ENCODE measurements around the gene TBC1D5. TPM values are rescaled to one million over a fixed set of nuclear protein-coding genes. Genes with fewer than 3 reads are reported as not detected.

TBC1D5 gene
- total RNA-seq, 1 donor from 2014 or later = 108 TPM

- H3K4me3 Mint-ChIP-seq = no peak overlapping the region
Observed at GRCh38 chr3:17514597-17514996, 227.8 kb downstream of the TBC1D5 start.

DNA sequence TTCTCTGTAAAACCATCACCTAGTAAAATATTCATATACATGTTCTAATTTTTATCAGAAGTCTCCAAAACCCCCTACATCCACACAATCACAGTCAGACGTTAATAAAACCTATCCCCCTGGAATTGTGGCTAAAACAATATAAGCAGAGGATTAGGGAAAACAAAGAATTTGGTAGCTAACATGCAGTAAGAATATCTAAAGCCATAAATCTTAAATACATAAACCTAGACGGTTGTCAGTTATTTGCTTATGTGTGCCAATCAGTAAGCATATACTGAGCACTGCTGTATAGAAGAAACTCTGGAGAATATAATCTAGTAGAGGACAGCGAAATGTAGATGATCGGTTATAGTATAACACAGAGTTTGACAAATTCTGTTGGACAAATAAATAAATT lies 232.2 kb downstream of the TBC1D5 start:
- Mint-ChIP-seq H3K36me3 (no peaks in the 10 kb centered on the region), H3K9me3 (no peaks in the 10 kb centered on the region), H3K4me1 (no peaks in the 10 kb centered on the region), H3K4me3 (no peak overlapping the region), H3K27ac (no peak overlapping the region), H3K27me3 (ENCODE audit: insufficient read depth, low read depth) (no peaks in the 10 kb centered on the region)
- no peak for TF ChIP-seq EZH2 (IDR thresholded peaks at IDR 0.05)
- no peak for TF ChIP-seq EZH2phosphoT487 (IDR thresholded peaks at IDR 0.05)
- no peak for TF ChIP-seq CTCF (IDR thresholded peaks at IDR 0.05)
- peaks cover 1% of the 10 kb centered on the region for H4K20me1 ChIP-seq (ENCODE audit: low read depth)
- no peak overlapping the region for H3K27ac ChIP-seq
- no peaks in the 10 kb centered on the region for H3K36me3 ChIP-seq
- no peaks in the 10 kb centered on the region for H3K79me2 ChIP-seq (ENCODE audit: low read depth)
- H2AFZ ChIP-seq (replicated peaks) = no peak overlapping the region
- H3K27me3 ChIP-seq = no peaks in the 10 kb centered on the region
- H3F3A ChIP-seq (ENCODE audit: low read depth) = no peaks in the 10 kb centered on the region
- H3K9ac ChIP-seq = no peak overlapping the region
- no peak for DNase-seq (ENCODE audit: low spot score)
- H3K4me3 ChIP-seq = no peak overlapping the region
- H3K4me1 ChIP-seq = no peaks in the 10 kb centered on the region
- no peak overlapping the region for H3K4me2 ChIP-seq
- no peaks in the 10 kb centered on the region for H3K9me3 ChIP-seq (ENCODE audit: low read depth)

More at GRCh38 chr3:17514597-17514996, 227.8 kb downstream of the TBC1D5 start:
- Histone ChIP-seq H3F3A (ENCODE audit: low read depth) (peaks cover 28% of the 10 kb centered on the region), H3K27me3 (no peaks in the 10 kb centered on the region), H3K27ac (no peak overlapping the region), H3K79me2 (ENCODE audit: low read depth) (no peaks in the 10 kb centered on the region), H4K20me1 (ENCODE audit: low read depth) (peaks cover 21% of the 10 kb centered on the region), H3K4me1 (peaks cover 14% of the 10 kb centered on the region), H2AFZ (replicated peaks) (no peak overlapping the region), H3K4me2 (no peak overlapping the region), H3K4me3 (no peak overlapping the region), H3K36me3 (no peaks in the 10 kb centered on the region), H3K9ac (no peak overlapping the region), H3K9me3 (ENCODE audit: low read depth) (no peaks in the 10 kb centered on the region)
- H3K27me3 Mint-ChIP-seq (ENCODE audit: insufficient read depth, low read depth) = no peaks in the 10 kb centered on the region
- DNase-seq (ENCODE audit: low spot score) = no peak
- H3K4me1 Mint-ChIP-seq = peaks cover 18% of the 10 kb centered on the region
- TF ChIP-seq EZH2 (IDR thresholded peaks at IDR 0.05) (no peak), EZH2phosphoT487 (IDR thresholded peaks at IDR 0.05) (no peak), CTCF (IDR thresholded peaks at IDR 0.05) (no peak)
- H3K9me3 Mint-ChIP-seq = peaks cover 2% of the 10 kb centered on the region
- H3K27ac Mint-ChIP-seq = no peak overlapping the region
- H3K36me3 Mint-ChIP-seq = peaks cover 2% of the 10 kb centered on the region

DNA sequence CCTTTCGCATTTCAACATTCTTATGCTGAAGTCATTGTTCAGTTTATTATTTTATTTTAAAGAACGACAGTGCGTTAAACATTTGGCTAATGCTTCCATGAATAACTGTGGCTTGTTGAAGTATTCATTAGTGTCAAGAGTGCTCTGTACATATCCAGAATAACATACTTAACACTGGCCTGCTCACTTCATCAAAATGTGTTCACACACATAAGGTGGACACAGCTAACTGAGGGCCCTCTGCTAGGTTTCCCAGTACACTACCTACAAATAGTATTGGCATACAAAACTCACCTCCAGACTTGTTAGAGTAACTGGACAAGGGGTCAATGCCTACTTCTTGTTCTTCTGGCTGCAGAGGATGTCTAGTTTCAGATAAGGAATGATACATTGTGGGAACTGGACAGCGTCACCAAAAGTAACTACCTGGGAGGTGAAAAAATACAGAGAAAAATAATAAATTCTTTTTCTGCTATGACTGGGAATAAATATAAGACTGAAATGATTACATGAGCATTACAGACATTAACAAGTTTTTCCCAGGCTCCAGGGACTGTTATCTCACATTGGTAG lies 234.2 kb downstream of the TBC1D5 start:
- Histone ChIP-seq H3F3A (ENCODE audit: low read depth) (no peaks in the 10 kb centered on the region), H4K20me1 (ENCODE audit: low read depth) (no peaks in the 10 kb centered on the region), H2AFZ (replicated peaks) (no peak overlapping the region), H3K9me3 (ENCODE audit: low read depth) (no peaks in the 10 kb centered on the region), H3K79me2 (ENCODE audit: low read depth) (no peaks in the 10 kb centered on the region), H3K9ac (no peak overlapping the region), H3K27me3 (no peaks in the 10 kb centered on the region), H3K27ac (no peak overlapping the region), H3K4me1 (no peaks in the 10 kb centered on the region), H3K36me3 (no peaks in the 10 kb centered on the region), H3K4me3 (no peak overlapping the region), H3K4me2 (no peak overlapping the region)
- Mint-ChIP-seq H3K27ac (no peak overlapping the region), H3K27me3 (ENCODE audit: insufficient read depth, low read depth) (no peaks in the 10 kb centered on the region), H3K4me1 (no peaks in the 10 kb centered on the region), H3K9me3 (no peaks in the 10 kb centered on the region), H3K4me3 (no peak overlapping the region), H3K36me3 (no peaks in the 10 kb centered on the region)
- DNase-seq (ENCODE audit: low spot score) = no peak
- TF ChIP-seq CTCF (IDR thresholded peaks at IDR 0.05) (no peak), EZH2phosphoT487 (IDR thresholded peaks at IDR 0.05) (no peak), EZH2 (IDR thresholded peaks at IDR 0.05) (no peak)

Data from neural progenitor cell (in vitro differentiated cells).